ENCODE data around the gene MYO7A.

DNA sequence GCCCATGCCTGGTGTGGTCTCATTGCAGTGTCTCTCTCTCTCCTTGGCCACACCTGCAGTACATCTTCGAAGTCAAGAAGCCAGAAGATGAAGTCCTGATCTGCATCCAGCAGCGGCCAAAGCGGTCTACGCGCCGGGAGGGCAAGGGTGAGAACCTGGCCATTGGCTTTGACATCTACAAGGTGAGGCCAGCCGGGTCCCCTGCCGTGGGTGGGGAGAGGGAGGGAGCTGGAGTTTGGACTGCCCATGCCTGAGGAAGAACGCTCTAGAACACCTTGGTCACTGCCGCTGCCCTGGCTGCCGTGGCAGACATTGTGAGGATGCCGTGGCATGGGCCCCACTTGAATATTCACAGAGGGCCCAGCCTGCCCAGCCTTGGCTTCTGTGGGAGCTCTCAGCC is 9.1 kb upstream of the MYO7A start:
- TF ChIP-seq, protein P1, sequence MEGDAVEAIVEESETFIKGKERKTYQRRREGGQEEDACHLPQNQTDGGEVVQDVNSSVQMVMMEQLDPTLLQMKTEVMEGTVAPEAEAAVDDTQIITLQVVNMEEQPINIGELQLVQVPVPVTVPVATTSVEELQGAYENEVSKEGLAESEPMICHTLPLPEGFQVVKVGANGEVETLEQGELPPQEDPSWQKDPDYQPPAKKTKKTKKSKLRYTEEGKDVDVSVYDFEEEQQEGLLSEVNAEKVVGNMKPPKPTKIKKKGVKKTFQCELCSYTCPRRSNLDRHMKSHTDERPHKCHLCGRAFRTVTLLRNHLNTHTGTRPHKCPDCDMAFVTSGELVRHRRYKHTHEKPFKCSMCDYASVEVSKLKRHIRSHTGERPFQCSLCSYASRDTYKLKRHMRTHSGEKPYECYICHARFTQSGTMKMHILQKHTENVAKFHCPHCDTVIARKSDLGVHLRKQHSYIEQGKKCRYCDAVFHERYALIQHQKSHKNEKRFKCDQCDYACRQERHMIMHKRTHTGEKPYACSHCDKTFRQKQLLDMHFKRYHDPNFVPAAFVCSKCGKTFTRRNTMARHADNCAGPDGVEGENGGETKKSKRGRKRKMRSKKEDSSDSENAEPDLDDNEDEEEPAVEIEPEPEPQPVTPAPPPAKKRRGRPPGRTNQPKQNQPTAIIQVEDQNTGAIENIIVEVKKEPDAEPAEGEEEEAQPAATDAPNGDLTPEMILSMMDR (IDR thresholded peaks at IDR 0.05) = no peak
- TF ChIP-seq POLR2A (IDR thresholded peaks at IDR 0.05) (no peak), POLR2AphosphoS5 (IDR thresholded peaks at IDR 0.05) (no peak)
